NB4 (cell line): Measurements from ENCODE around the gene CDH11.

Experiments
- DNase-seq: peaks from one replicate; pipeline ENCODE4 v3.0.0; 2010; ENCODE audit warnings: low read depth
- H3K4me3 ChIP-seq: one replicate; pipeline ENCODE4 v1.5.1; 2011; ENCODE audit warnings: mild to moderate bottlenecking, low read depth, low read length, moderate library complexity
- MYC ChIP-seq: IDR thresholded peaks from 2 replicates; pipeline ENCODE4 v1.6.1; 2011; ENCODE audit warnings: low read depth, low read length
- POLR2A ChIP-seq: IDR thresholded peaks from 2 replicates; pipeline ENCODE4 v1.6.1; 2011; ENCODE audit warnings: mild to moderate bottlenecking; ENCODE audit not compliant: insufficient read length; ENCODE audit errors: extremely low read depth
- TF ChIP-seq, protein P1 (sequence below): IDR thresholded peaks from 2 replicates; pipeline ENCODE4 v1.6.1; 2011; ENCODE audit warnings: low read depth, low read length
- TF ChIP-seq, protein P2 (sequence below): IDR thresholded peaks from one replicate; pipeline ENCODE4 v1.5.1; 2012; ENCODE audit warnings: low read depth, low read length

CDH11 gene

GRCh38 chr16:65123396-65124211 lies 1.7 kb upstream of the CDH11 start:
- no peak overlapping the region for H3K4me3 ChIP-seq
- DNase-seq = no peak
- TF ChIP-seq POLR2A (no peak), MYC (no peak)
- TF ChIP-seq, protein P1, sequence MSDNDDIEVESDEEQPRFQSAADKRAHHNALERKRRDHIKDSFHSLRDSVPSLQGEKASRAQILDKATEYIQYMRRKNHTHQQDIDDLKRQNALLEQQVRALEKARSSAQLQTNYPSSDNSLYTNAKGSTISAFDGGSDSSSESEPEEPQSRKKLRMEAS = no peak
- TF ChIP-seq, protein P2, sequence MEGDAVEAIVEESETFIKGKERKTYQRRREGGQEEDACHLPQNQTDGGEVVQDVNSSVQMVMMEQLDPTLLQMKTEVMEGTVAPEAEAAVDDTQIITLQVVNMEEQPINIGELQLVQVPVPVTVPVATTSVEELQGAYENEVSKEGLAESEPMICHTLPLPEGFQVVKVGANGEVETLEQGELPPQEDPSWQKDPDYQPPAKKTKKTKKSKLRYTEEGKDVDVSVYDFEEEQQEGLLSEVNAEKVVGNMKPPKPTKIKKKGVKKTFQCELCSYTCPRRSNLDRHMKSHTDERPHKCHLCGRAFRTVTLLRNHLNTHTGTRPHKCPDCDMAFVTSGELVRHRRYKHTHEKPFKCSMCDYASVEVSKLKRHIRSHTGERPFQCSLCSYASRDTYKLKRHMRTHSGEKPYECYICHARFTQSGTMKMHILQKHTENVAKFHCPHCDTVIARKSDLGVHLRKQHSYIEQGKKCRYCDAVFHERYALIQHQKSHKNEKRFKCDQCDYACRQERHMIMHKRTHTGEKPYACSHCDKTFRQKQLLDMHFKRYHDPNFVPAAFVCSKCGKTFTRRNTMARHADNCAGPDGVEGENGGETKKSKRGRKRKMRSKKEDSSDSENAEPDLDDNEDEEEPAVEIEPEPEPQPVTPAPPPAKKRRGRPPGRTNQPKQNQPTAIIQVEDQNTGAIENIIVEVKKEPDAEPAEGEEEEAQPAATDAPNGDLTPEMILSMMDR = no peak

GRCh38 chr16:65122724-65123395 lies 997 bp upstream of the CDH11 start:
- H3K4me3 ChIP-seq = no peak overlapping the region
- DNase-seq = no peak

DNA sequence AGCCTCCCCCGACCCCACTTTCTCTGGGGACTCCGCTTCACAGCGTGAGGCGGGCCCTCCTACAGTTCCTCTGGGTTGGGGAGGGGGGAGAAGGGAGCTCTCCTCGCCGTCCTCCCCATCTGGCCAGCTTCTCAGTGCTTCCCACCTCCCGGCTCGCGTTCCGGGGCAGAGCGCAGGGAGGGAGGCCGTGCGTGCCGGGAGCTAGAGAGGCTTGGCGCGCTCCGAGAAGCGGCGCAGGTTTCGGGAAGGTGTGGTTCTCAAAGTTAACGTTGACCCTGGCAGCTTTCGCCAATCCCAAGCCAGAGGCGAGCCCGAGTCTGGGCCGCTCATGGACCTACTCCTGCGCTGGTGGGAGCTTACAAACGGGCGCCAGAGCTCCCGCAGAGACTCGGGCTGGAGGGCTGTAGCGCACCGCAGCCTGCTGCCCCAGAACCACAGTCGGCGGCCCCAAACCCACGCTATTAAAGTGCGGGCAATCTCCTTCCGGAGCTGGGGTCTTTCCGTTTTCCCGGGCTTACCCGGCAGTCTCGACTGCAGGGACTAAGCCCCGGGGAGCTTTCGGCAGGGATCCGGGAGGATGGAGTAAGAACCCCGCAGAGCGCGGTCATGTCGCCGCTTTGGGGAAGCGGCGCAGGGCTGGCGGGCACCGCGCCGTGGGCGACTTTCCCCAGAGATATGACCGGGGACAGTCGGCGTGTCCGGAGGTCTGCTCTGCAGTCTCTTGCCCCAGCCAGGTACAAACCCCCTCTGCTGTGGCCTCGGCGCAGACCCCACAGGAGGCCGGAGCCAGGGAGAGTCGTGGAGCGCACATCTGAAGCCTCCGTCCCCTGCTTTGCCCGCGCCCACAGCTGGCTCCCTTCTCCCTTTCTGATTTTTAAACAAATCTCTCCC lies 787 bp downstream of the CDH11 start:
- no peak overlapping the region for H3K4me3 ChIP-seq
- TF ChIP-seq, protein P2 = no peak
- no peak for TF ChIP-seq MYC
- TF ChIP-seq POLR2A = no peak
- TF ChIP-seq, protein P1 = no peak
- no peak for DNase-seq

More at GRCh38 chr16:65122724-65123395, 997 bp upstream of the CDH11 start:
- TF ChIP-seq, protein P1 = no peak
- TF ChIP-seq, protein P2 = no peak
- TF ChIP-seq MYC (no peak), POLR2A (no peak)

DNA sequence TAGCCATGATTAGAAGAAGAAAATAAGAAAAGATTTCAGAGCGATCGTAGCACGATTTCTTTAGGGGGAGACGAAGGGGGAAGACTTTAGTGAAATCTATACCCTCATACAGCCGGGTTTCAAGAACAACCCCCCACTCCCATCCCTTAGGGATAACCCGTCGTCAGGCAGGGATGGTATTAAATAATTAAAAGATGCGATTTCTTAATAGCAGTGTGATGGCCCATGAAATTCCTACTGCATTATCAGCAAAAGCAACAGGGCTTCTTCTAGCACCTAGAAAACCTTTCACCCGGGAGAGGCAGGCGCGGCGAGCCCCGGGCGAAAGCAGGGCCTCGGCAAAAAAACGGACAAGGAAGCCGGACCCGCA lies 1.4 kb downstream of the CDH11 start:
- H3K4me3 ChIP-seq = no peak overlapping the region
- TF ChIP-seq POLR2A (no peak), MYC (no peak)
- TF ChIP-seq, protein P1 = no peak
- TF ChIP-seq, protein P2 = no peak
- no peak for DNase-seq

DNA sequence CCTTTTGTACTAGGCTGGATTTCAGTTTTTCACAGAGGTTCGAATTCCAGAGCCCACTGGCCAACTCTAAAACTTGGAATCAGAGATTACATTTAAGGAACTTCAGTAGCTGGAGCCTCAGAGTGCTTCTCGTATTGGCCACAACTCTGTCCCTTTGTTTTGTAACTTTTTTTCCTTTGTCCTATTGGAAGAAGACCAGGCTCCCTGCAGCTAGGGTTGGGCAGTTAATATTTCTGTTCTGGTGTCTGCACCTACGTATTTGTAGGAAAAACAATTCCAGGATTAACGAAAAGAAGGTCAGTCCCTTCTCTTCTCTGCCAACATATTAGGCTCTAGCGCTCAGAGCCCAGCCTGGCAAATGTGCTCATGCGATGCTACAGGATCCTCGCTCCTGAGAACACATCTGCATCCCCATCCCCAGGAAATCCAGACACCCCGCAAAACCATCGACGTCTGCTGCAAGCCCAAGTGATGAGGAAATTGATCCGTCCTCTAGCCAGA lies 1.9 kb downstream of the CDH11 start:
- DNase-seq = no peak
- TF ChIP-seq, protein P1 = no peak
- no peak overlapping the region for H3K4me3 ChIP-seq
